HG02981 (cell line): Measurements from ENCODE around the gene CCR5AS.
"Not testable (repeated sequence)": the region's sequence is repeated elsewhere in the genome, so short reads cannot be mapped to it uniquely, and the experiment has no call there.

ENCODE experiments used
- ATAC-seq: cut with Tn5 transposase; IDR thresholded peaks from one replicate; pipeline ENCODE4 v1.9.1; 2021; ENCODE audit warnings: mild to moderate bottlenecking, moderate library complexity; ENCODE audit not compliant: unreplicated experiment

CCR5AS gene

DNA sequence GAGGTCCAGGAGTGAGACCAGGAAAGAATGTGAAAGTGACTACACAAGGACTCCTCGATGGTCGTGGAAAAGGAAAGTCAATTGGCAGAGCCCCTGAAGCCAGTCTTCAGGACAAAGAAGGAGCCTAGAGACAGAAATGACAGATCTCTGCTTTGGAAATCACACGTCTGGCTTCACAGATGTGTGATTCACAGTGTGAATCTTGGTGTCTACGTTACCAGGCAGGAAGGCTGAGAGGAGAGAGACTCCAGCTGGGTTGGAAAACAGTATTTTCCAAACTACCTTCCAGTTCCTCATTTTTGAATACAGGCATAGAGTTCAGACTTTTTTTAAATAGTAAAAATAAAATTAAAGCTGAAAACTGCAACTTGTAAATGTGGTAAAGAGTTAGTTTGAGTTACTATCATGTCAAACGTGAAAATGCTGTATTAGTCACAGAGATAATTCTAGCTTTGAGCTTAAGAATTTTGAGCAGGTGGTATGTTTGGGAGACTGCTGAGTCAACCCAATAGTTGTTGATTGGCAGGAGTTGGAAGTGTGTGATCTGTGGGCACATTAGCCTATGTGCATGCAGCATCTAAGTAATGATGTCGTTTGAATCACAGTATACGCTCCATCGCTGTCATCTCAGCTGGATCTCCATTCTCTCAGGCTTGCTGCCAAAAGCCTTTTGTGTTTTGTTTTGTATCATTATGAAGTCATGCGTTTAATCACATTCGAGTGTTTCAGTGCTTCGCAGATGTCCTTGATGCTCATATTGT lies 47.0 kb downstream of the CCR5AS start:
- ATAC-seq: peak; percentile 45

DNA sequence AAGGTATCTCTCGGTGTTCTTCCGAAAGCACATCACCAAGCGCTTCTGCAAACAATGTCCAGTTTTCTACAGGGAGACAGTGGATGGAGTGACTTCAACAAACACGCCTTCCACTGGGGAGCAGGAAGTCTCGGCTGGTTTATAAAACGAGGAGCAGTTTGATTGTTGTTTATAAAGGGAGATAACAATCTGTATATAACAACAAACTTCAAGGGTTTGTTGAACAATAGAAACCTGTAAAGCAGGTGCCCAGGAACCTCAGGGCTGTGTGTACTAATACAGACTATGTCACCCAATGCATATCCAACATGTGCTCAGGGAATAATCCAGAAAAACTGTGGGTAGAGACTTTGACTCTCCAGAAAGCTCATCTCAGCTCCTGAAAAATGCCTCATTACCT lies 48.4 kb downstream of the CCR5AS start:
- no peak for ATAC-seq

DNA sequence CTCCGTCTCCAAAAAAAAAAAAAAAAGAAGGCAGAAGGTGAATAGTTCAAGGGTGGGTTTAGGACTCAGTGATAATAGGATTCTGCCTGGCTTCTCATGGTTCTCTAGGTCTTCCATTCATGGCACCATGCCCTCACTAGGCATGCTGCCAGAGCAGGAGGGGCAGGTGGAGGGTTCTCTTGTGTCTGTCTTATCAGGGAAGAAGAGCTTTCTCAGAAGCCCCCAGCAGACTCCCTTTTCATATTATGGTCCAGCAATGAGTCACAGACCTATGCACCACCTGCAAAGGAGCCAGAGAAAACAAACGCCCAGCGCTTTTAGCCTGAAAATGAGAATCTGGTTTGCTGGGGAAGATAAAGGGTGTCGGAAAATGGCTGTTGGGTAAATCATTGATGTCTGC lies 50.0 kb downstream of the CCR5AS start:
- no peak for ATAC-seq

DNA sequence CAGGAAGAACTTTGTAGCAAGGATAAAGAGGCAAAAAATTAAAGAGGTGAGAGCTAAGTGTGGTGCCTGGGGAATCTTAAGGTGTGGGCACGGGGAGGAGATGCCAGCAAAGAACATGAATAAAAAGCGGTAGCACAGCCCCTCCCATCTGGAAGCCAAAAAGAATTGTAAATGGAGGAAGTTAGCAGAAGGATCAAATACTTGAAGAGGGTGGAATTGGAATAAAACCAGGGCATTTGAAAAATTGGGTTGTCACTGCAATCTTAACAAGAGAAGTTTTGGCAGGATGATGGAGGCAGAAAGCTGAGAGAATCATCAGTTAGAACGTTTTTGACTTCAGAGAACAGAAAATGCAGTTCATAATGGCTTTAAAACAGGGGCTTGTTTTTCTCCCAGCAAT lies 50.6 kb downstream of the CCR5AS start:
- ATAC-seq: no peak

DNA sequence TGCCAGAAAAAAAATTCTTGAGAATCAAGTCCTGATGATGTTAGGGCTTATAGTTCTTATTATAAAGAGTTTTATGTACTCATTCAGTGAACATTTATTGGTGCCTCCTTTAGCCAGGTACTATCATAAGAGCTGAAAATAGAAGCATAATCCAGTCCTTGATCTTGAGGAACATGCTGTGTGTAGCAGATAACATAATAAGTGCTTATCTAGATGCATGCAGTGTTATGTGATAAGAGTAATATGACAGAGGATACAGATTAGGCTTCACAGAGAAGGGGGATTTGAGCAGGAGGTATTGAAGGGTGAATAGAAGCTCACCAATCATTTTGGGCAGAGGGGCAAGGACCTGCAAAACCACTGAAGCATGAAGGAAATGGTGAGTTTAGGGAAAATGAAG lies 51.9 kb downstream of the CCR5AS start:
- ATAC-seq: no peak

DNA sequence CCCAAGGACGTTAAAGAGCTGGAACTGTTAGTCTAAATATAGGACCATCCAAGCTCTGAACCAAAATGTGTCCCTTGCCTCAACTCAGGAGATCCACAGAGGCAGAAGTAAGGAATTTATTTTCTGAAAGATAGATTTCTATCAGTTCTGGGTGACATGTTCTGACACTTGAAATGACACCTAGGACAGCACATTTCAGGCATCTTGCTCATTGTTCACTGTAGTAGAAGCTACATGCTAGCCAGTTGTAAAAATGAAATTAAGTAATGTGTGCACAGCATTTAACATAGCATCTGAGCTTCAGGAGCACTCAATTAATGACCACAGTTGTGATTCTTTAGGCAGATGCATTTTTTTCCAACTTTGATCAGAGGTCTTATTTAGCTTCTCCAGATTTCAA lies 52.4 kb downstream of the CCR5AS start:
- no peak for ATAC-seq

DNA sequence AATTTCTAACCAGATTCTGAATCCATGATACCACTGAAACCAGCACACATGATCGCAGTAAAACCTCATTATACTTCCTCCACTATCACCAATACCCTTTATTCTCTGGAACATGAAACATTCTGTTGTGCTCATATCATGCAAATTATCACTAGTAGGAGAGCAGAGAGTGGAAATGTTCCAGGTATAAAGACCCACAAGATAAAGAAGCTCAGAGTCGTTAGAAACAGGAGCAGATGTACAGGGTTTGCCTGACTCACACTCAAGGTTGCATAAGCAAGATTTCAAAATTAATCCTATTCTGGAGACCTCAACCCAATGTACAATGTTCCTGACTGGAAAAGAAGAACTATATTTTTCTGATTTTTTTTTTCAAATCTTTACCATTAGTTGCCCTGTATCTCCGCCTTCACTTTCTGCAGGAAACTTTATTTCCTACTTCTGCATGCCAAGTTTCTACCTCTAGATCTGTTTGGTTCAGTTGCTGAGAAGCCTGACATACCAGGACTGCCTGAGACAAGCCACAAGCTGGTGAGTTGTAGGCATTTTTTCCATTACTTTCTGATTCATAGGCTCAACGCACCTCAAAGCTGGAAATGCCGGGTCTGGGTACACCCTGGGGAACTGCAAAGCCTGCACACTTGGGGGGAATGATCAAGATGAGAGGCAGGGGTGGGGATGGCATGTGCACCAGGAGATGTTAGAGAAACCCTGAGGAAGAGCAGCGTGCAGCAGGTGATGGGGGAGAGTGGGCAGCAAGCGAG lies 53.0 kb downstream of the CCR5AS start, which contains the start of gene CCR2:
Gene CCR2, plus strand, starts transcription at position 465 of the 764 bp plus-strand sequence. CDS start 3,417 bp downstream, outside the sequence.
- no peak for ATAC-seq

DNA sequence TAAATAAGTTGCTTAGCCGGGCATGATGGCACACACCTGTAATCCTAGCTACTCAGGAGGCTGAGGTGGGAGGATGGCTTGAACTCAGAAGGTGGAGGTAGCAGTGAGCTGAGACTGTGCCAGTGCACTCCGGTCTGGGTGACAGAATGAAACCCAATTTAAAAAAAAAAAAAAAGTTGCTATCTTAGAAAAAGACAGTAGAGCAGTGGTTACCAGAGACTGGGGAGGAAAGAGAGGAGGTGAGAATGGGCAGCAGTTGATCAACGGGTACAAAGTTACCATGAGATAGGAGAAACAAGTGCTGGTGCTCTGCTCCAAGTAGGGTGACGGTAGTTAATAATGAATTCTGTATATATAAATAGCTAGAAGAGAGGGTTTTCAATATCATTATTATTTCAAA lies 53.8 kb downstream of the CCR5AS start:
- ATAC-seq: no peak

DNA sequence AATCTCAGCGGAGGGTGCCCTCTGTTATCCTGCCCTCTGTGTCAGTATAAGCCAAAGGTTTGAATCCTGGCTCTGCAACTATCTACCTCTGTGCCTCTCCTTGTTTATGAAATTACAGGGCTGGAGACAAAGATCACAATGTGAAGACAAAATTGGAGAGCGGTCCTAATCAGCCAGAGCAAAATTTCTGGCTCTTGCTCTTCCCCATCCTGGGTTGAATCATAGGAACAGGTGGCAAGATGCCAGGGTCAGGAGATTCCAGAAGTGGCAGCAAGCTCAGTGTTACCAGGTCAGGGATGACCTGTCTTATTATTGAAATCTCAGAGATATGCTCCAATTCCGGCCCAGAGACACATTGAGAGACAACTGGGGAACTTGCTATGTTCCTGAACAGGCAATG lies 55.2 kb downstream of the CCR5AS start:
- no peak for ATAC-seq

DNA sequence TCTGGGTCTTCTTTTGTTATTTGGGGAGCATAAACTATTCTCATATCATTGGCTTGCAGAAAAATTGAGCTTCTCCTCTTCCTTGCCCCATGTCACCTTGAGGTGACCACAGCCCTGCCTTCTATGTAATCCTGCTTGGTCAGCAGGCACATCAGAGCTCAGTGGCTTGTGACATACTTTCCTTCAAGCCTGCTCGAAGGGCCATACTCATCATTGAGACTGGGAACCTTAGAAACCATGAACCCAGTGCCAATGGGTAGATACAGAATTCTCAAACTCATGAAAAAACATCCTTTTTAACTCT lies 56.7 kb downstream of the CCR5AS start:
- ATAC-seq: no peak

DNA sequence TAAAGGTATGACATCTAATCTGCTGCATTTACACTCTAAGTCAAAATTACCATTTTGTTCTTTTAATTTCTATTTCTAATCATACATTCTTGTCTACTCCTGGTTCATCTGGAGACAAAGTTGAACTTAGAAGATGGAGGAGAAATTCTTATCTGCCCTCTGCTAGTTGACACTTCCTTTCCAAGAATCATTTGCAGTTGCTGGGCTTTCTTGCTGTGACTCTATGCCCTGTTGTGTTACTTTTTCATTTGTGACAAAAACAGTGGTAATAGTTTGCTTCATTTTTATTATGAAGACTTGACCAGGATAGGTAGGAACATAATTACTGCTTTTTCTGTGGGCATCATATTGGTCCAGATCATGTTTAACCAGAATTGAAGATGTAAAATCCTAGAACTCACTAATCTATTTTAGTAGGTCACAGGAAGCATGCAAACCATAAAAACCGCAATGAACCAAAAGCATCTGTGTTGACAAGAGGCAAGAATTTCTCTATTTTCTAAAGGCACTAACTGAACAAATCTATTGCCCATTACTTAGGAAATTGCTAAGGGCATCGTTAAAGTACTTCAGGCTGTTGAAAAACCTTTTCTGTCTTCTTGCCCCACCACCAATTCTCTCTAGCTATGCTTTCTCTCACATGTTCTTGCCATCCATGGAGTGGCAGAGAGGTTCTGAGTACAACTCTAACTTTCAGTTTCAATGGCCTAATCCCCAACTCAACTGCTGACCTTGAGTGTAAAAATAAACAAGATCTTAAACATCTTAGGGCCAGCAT lies 57.2 kb downstream of the CCR5AS start:
- ATAC-seq: peak; percentile 65

DNA sequence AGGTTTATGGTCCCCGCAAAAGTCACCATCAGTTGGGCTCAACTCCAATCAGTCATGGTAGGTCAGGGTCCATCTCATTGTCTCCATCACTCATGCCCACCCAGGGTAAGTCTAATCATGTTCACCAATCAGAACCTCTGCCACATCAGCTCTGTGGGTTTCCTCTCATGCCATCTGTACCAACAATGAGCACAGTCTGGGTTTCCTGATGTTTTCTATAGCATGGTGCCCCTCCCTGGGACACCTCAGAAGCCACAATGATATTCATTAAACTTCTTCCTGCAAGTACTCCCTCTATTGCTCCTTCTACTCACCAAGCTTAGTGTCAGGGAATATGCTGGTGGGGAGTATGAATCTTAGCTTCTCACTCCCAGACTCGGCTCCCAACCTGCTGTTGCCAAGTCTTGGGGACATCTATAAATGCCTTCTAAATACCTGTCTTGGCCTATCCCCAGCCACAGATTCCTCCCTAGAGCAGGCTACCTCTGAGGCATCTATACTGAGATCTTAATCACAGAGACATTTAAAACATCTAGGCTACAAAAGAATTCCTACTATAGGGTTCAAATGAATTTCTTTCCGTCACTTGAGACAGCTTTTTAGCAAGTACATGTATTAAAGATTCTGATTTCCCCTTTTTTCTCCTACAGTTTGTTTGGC lies 57.9 kb downstream of the CCR5AS start:
- ATAC-seq: no peak

DNA sequence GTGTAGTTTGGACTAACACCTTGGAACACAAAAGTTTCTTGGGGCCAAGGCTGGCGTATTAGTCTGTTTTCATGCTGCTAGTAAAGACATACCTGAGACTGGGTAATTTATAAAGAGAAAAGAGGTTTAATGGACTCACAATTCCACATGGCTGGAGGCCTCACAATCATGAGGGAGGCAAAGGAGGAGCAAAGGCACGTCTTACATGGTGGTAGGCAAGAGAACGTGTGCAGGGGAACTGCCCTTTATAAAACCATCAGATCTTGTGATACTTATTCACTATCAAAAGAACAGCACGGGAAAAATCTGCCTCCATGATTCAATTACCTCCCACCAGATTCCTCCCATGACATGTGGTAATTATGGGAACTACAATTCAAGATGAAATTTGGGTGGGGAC lies 62.4 kb downstream of the CCR5AS start:
- ATAC-seq: no peak

DNA sequence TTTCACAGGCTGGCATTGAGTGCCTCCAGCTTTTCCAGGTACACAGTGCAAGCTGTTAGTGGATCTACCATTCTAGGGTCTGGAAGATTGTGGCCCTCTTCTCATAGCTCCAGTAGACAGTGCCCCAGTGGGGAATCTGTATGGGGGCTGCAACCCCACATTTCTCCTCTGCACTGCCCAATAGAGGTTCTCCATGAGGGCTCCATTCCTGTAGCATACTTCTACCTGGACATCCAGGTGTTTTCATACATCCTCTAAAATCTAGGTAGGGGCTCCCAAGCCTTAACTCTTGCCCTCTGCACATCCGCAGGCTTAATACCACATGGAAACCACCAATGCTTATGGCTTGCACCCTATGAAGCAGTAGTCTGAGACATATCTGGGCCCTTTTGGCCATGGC lies 68.0 kb downstream of the CCR5AS start:
- no peak for ATAC-seq

DNA sequence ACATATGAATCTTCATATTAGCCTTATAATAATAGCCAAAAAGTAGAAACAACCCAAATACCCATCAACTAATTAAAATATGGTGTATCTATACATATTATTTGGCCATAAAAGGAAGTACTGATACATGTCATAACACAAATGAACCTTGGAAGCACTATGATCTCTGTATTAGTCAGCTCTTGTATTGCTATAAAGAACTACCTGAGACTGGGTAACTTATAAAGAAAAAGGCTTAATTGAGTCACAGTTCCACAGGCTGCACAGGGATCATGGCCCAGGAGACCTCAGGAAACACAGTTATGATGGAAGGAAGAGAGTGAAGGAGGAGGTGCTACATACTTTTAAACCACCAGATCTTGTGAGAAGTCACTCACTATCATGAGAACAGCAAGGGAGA lies 69.0 kb downstream of the CCR5AS start:
- no peak for ATAC-seq

DNA sequence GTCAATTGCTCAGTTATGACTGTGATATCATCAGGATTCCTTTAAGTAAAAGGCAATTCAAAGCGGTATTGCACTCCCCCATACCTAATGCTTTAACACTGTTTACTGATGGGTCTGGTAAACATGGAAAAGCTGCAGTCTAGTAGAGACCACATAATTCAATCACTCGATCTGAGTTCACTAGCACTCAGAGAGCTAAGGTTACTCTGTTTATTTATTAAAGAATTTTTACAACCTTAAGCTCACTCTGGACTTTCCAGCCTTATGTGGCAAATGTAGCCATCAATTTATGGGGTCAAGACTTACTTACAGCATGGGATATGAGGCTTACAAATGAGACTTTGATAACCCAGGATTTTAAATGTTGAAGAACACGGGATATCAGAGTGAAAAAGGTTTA lies 71.3 kb downstream of the CCR5AS start:
- ATAC-seq: no peak

DNA sequence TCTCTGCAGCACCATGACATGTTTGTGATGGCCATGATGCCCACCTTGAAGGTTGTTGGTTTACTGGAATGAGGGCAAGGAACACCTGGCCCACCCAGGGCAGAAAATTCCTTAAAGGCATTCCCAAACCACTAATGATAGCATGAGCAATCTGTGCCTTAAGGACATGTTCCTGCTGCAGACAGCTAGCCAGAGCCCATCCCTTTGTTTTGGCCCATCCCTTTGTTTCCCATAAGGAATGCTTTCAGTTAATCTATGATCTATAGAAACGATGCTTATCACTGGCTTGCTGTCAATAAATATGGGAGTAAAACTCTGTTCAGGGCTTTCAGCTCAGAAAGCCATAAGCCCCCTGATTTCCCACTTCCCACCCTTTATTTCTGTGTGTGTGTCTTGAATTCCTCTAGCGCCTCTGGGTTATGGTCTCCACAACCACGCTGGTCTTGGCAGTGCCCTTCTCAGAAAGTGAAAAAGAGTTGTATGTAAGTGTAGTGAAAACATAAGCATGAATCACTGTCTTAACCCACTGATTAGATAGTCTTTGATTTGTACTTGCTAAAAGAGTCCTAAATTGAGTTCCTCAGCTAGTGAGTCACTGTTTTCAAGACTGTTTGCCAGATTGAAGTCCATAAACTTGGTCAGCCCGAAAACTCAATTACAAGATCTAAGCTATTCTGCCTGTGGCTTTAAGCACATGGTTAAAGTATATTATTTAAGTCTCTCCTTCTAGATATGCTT lies 72.0 kb downstream of the CCR5AS start:
- ATAC-seq: no peak

DNA sequence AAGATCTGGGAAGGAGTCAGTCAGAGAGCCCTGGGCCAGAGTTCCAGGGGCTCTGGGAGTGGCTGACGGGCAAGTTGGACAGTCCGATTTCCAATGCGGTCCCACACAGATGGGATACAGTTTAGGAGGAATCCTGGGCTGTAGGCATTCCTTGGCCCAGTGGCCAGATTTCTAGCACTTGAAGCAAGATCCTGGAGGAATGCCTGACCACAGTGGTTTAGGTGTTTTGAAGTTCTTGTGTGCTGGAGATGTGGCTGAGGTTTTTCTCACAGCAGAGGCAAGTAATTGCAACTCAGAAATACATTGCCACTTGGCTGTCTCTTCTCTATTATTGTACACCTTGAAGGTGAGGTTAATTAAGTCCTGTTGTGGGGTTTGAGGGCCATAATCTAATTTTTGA lies 76.2 kb downstream of the CCR5AS start:
- not testable (repeated sequence) for ATAC-seq

DNA sequence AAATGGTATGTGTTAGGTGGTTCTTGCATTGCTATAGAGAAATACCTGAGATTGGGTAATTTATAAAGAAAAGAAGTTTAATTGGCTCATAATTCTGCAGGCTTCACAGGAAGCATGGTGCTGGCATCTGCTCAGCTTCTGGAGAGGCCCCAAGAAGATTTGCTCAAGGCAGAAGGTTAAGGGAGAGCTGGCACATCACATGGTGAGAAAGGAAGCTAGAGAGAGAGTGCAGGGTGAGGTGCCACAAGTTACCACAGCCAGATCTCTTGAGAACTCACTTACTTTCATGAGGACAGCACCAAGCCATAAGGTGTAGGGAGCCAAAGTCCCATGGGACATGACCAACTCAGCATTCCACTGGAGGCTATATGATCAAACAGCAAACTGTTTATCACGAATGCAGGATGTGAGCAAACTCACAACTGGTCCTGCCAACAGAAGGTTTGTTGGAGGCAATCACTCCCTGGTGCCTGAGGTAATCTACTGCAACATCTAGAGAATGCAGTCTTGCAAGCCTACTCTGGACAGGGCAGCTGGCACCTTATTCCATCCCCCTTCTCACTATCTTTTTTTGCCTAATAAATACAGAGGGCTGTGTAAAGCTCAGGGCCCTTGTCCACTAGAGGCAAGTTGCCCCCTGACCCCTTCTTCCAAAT lies 81.1 kb downstream of the CCR5AS start:
- no peak for ATAC-seq

DNA sequence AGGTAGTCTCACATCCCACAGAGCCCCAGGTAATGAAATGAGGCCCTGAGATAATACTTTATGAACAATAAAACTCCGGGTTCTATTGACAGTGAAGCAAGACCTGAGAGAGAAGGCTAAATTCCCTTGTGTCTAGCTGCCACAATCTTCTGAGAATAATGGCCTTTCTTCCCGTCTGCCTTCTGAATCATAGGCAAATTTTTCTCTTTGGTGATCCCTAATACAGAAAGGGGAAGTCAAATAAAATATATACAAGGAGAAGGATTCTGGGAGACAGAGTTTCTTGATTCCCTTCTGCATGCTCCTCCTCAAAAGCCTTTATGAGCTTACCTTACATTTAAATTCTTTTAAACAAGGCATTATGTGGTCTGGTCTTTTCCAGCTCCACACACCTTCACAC lies 82.8 kb downstream of the CCR5AS start:
- ATAC-seq: no peak
